Fibroblast of villous mesenchyme (primary cell): ENCODE results near the gene SIGLEC1. TPM values are rescaled to one million over a fixed set of nuclear protein-coding genes. Genes with fewer than 3 reads are reported as not detected.

ENCODE experiments used
- DNase-seq: peaks from one replicate; pipeline ENCODE4 v3.0.0-alpha.2; 2010; ENCODE audit warnings: low read depth
- H3K4me3 ChIP-seq: 2 replicates; pipeline ENCODE4 v1.5.1; 2011; ENCODE audit warnings: low read depth, mild to moderate bottlenecking, low read length
- total RNA-seq: library from RNA; depleted of rRNA; stranded (reverse); fragments of >200 nt; gene quantifications from 2 replicates; pipeline ENCODE4 v1.2.3, GENCODE V29; 2012
- TF ChIP-seq, protein P1 (sequence below): IDR thresholded peaks from 2 replicates; pipeline ENCODE4 v1.5.1; 2012; ENCODE audit warnings: low read depth, mild to moderate bottlenecking, low read length; ENCODE audit not compliant: insufficient read depth

The SIGLEC1 gene
- total RNA-seq, 1 donor: not detected

DNA sequence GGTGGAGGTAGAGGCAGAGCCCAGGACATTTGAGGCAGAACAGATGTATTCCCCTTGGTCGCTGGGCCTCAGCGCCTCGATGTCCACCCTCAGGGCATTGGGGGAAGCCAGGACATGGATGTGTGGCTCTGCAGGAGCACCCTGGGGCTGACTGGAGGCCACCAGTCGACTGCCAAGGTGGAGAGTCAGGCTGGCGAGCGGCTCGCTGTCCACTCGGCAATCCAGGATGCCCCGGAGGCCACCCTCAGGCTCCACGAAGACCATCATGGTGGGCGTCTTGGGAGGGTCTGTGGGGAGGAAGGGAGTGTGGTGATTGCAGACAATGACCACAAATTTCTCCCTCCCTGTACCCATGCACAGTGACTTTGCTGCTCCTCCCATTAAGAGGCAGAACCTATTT is 22.4 kb downstream of the SIGLEC1 start:
- H3K4me3 ChIP-seq: no peak overlapping the region
- TF ChIP-seq, protein P1, sequence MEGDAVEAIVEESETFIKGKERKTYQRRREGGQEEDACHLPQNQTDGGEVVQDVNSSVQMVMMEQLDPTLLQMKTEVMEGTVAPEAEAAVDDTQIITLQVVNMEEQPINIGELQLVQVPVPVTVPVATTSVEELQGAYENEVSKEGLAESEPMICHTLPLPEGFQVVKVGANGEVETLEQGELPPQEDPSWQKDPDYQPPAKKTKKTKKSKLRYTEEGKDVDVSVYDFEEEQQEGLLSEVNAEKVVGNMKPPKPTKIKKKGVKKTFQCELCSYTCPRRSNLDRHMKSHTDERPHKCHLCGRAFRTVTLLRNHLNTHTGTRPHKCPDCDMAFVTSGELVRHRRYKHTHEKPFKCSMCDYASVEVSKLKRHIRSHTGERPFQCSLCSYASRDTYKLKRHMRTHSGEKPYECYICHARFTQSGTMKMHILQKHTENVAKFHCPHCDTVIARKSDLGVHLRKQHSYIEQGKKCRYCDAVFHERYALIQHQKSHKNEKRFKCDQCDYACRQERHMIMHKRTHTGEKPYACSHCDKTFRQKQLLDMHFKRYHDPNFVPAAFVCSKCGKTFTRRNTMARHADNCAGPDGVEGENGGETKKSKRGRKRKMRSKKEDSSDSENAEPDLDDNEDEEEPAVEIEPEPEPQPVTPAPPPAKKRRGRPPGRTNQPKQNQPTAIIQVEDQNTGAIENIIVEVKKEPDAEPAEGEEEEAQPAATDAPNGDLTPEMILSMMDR: no peak
- DNase-seq: no peak

DNA sequence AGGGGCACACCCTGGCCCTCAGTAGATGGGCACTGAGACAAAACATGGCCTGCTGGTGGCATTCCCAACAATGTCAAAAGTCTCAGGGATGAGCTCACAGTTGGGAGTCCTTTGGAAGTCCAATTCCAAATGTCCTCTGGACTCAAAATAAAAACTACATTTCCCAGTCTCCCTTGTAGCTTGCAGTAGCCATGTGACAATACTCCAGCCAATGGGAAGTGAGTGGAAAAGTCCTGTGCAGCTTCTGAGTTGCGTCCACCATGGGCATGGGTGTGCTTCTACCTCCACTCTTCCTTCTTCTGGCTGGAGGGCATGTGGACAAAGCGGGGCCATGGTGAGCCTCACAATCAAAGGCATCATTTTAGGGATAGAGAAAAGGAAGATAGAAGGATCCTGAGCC is 24.7 kb downstream of the SIGLEC1 start:
- no peak overlapping the region for H3K4me3 ChIP-seq
- DNase-seq: peak; percentile 79
- TF ChIP-seq, protein P1: no peak

DNA sequence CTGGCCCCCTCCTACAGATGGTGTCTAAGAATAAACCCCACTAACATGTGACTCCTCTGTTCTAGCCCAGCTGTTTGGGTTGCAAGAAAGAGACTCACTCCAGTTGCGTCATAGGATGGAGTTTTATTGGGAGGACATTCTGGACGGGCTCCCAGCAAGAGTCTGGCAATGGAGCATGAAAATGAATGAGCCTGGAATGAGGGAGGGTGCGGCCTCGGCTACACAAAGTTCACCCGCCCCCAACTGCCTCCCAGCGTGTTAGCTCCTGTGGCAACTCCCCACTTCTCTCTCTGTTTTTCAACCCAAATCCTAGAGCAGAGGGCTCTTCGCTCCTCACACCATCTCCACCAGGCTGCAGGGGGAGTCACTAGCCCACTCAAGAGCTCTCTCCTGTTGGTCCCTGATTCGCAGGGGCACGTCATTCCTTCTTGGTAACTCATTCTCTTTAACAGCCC is 25.5 kb downstream of the SIGLEC1 start:
- no peak overlapping the region for H3K4me3 ChIP-seq
- TF ChIP-seq, protein P1: peak; percentile 11
- peak; percentile 98 for DNase-seq

DNA sequence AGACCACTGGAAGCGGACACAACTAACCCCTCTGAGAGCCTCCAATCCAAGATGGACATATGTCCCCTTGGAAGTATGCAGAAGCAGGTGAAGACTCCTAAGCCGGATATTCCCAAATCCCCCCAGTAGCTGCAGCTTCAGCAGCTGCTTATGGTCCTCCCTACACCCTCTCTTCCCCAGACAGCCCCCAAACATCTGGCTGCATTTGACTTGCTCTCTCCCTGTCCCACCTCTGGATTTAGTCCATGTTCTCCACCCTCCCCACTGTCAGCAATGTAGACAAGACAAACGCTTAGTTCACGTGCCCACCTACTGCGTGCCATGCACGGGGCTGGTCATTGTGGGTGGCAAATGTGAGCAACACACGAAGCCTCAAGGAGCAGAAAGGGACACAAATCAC is 26.0 kb downstream of the SIGLEC1 start:
- DNase-seq: no peak
- TF ChIP-seq, protein P1: no peak
- H3K4me3 ChIP-seq: no peak overlapping the region

DNA sequence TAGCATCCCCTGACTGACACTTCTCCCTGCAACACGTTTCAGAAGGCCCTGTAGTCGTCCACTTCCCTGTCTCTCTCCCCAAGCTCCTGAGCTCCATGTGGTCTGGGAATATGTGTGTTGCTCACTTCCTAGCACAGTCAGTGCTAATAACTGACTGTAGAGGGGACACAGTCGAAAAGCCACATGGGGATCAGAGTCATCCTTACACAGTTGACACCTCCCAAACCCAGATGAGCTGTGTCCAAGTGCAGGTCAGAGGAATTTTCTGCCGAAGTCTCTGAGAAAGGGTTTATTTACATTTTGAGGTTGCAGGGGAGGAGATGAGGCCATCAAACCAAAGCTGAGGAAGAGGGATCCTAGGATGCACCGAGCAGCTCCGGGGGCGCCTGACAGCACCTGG is 27.1 kb downstream of the SIGLEC1 start:
- DNase-seq: peak; percentile 64
- TF ChIP-seq, protein P1: no peak
- H3K4me3 ChIP-seq: no peak overlapping the region

DNA sequence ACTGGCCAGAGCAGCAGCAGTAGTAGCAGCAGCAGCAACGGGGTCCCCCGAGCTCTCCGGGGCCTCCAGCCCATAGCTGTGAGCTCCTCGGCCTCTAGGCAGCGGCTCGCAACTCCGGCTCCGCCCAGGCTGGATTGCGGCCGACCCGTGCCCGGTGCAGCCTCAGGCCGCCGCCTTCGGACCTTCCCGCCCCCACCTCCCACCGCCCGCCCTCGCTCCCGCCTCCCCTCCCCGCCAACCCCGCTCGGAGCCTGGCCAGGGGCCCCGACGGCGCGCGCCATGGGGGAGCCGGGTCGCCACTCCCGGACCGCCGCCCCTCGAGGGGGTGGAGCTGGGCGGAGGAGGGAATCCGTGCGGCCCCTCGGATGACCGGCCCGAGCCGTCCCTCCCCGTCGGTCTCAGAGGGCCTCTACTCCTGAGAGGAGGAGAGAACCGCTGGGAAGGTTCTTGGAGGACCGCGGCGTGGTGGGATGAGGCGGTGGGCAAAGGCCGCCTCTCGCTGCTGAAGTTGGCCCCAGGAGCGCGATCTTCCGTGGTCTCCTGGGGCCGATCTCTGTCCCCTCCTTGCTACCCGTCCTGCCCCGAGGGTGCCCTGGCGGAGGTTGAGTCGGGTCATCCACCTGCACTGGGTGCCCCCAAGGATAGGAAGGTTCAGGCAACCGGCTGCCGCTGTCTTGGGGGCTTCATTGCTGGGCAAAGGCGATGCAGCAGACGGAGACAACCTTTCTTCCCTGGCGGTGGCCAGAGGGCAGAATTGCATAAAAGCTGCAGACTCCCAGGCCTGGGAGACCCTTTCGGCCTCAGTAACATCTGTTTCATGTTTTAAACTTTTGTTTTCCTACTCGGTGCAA is 30.2 kb downstream of the SIGLEC1 start, which contains the start of gene ADAM33:
TSS of gene ADAM33 (minus strand) at position 80 of the 851 bp plus-strand sequence. CDS start at position 74, 6 bp downstream.
- peak within 1 kb of the TSS; percentile 79 for H3K4me3 ChIP-seq
- DNase-seq: peak; percentile 52
- TF ChIP-seq, protein P1: no peak
